Posterior vena cava (tissue), 2 donors: ENCODE results near the gene VIPR1. TPM values are rescaled to one million over a fixed set of nuclear protein-coding genes. Genes with fewer than 3 reads are reported as not detected.

Experiments used
- DNase-seq: peaks from one replicate; pipeline ENCODE4 v3.0.0-alpha.2; 2020; ENCODE audit warnings: low spot score
- intact Hi-C, 2 donors: fragments of 100-400 bp; cut with DNase I; formaldehyde crosslinking; loops; one replicate each; pipeline versions ENCODE4 v1.14.1 to v1.14.2; 2022 to 2023
- total RNA-seq, 2 donors: library from RNA; stranded (reverse); fragmentation: NEBNext Ultra II Directional; extraction: Animal tissue kit (Norgen Biotek cat#: 25700); gene quantifications; one replicate each; pipeline ENCODE4 v1.2.1, GENCODE V29; 2021
- donor health status: DM: yes; HTN: yes; CAD: no.
- donor health status: DM: yes; HTN: yes; CAD: no.

Gene VIPR1
- total RNA-seq, 2 donors from 2014 or later = 1.3 to 2.2 TPM

DNA sequence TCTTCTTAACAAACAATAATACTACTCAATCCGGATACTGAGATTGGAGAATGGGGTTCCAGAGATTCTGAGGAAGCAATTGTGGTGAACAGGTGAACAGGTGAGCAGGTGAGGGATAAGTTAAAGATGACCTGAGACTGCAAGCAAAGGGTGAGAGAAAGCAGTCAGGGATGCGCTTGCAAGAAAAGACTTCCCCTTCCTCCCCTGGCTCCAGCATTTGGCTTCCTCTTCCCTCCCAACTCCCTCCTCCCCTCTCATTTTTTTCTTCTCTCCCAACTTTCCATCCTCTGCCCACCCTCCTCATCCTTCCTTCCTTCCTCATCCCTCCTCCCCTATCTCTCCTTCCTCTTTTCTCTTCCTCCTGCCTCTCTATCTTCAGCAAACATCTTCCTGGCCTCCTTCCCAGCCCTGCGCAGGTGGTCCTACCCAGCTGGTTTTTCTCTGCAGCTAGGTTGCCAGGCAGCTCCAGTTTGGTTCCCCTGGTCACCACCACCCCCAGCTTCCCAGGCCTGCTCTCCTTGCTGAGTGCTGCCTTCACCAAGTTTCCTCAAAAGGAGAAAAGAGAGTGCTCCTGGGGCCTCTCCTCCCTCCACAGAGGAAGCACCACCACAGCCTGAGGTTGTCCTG lies 10.4 kb upstream of the VIPR1 start:
- DNase-seq = peak; percentile 79
- intact Hi-C loops = no loop called here

DNA sequence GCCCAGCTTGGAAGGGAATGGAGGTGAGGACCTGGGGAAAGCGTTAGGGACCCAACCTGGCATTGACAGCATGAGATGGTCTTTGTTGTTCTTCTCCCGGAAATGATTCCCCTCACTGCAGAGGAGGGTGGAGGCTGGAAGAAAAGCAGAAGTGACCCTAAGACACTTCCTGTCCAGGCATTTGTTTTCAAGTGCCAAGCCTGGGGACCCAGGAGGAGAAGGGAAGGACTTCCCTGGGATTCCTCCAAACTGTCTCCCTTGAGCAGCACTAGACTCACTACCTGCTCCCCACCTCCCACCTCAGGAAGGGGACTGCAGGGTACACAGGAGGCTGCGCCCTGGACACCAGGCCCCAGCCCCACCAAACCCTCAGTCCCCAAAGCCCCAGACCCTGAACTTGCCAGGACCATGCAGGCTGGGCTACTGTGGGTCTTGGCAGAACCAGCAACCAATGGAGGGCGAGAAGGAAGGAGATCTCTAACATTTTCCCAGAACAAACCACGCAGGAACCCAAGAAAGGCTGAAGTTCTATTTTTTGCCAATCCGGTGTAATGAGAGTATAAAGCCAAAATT lies 9.8 kb upstream of the VIPR1 start:
- peak; percentile 58 for DNase-seq
- intact Hi-C loops = no loop called here

DNA sequence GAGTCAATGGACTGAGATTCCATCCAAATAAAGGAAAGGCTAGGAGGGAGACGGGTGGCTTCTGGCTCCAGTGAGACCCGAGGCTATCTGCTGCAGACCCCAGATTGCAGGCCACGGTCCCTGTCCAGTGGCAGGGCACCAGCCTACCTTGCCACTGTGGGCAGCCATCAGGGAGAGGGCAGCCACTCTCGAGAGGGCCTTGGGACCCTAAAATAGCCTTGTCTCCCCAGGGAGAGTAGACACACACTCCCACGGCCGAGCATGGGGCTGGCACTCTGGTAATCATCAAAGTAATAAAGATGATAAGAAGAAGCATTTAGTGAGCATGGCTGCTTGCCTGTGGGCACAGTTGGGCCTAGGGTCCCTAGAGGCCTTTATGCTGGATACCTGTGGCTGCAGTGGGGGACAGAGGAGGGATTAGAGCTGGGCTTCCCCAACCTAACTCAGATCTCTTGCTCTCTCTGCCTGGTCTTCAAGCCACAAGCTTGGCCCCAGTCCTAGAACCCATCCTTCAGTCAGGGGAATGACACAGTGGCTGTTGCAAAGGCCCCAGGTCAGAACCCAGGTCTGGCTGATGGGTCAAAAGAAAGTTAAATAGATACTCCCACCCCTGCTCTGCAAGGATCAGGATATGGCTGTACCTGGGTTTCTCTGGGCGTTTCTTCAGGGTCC lies 9.2 kb upstream of the VIPR1 start:
- intact Hi-C loops = no loop called here
- peak; percentile 42 for DNase-seq

DNA sequence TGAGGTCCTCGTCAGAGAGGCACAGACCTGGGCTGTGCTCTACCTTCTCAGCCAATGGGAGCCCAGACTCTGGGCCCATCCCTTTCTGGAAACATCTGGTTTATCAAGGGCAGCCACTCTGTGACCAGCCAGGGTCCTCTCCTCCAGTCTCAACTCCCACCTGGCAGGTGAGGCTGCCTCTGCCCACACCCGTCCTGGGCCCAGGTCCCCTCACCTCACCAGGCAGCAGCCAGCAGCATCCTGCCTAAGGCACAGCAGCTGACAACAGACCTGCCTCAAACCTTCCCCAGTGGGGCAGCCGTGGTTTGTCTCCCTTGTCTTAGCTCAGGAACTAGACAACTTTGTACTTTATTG lies 8.7 kb upstream of the VIPR1 start:
- intact Hi-C loops = no loop called here

DNA sequence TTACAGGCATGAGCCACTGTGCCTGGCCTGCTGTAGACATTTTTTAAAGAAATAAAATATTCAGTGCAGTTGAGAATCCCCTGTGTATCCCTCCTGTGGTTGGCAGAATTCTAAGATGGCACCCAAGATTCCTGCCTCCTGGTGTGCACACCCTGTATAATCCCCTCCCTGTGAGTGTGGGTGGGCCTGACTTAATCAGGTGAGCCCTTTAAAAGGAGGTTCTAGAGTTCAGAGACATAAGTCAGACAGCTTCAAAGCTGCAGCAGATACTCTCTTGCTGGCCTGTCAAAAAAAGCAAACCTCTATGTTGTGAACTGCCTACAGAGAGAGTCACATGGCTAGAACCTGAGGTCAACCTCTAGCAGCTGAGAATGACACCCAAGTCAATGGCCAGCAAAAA lies 7.0 kb upstream of the VIPR1 start:
- intact Hi-C loops = no loop called here

More for the DNA sequence above, 8.7 kb upstream of the VIPR1 start:
- peak; percentile 53 for DNase-seq

DNA sequence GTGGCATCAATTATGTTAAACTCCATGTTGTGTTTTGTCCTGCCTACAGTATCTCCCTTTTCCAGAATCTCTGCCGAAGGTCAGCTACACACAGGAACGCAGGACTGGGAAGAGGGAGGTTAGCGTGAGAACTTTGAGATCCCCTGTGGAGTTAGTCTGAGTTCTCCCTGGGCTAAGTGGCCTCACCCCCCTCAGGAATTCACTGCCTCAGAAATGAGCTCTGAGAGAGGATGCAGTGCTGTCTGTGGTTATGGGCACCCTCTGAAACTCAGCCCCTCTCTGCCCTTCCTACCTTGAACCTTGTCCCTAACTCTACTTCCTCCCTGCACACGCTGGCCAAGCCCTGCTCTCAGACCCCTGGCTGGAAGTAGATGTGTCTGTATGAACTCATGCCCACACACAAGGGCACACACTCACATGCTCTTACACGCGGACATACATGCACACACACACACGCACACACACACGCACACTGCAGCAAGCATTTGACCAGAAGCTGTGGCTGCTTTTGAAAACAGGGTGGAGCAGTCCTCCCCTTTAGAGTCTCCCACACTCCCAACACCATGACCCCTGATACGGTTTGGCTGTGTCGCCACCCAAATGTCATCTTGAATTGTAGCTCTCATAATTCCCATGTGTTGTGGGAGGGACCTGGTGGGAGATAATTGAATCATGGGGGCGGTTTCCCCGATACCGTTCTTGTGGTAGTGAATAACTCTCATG lies 5.3 kb upstream of the VIPR1 start:
- DNase-seq = no peak
- intact Hi-C loops = no loop called here

More for the DNA sequence above, 7.0 kb upstream of the VIPR1 start:
- DNase-seq = no peak

DNA sequence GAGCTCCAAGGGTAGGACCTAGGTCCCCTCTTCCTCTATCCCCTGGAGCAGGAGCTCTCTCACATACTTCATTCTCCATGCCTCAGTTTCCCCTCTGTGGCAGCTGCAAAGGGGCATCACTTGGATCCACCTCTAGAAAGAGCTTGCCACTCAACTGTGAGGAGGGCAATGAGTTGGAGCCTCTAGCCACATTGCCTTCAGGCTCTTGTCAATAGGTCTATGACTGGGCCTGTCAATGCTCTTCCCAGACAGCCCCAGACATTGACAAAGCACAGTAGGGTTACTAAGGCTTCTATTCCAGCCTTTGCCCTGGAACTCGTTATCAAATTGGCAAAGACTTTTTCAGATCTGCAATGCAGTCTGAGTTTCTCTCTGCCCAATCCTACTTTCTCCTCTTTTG lies 4.4 kb upstream of the VIPR1 start:
- intact Hi-C loops = no loop called here

DNA sequence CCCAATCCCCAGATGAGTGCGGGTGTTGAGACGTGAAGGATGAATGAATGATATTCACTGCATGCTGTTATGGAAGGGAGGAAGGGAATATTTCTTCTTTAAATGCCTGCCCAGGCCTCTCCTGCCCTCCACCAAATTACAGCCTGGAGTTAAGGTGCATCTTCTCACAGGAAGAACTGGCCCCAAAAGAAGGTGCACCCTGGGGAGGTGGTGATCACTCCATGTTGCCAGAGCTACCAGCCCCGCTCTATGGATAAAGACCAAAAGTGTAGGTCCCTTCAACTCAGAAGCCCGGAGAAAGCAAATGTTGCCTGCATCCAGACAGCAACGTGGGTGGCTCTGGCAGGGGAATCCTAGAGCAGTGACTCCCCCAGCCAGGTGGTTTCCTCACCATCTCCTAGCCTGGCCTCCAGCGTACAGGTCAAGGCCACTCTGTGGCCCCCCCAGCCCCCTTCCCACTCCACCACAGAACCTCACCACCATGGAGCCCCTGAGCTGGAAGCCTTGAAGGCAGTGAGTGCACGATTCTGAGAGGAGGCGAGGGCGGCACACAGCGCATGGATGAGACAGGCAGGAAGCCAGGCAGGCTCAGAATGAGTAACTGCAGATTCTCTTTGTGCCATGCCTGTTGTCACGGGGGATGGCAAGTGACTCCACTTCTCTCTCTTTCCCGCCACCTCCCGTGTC lies 3.5 kb upstream of the VIPR1 start:
- intact Hi-C loops = no loop called here
- DNase-seq = peak; percentile 58

More for the DNA sequence above, 4.4 kb upstream of the VIPR1 start:
- DNase-seq = no peak

DNA sequence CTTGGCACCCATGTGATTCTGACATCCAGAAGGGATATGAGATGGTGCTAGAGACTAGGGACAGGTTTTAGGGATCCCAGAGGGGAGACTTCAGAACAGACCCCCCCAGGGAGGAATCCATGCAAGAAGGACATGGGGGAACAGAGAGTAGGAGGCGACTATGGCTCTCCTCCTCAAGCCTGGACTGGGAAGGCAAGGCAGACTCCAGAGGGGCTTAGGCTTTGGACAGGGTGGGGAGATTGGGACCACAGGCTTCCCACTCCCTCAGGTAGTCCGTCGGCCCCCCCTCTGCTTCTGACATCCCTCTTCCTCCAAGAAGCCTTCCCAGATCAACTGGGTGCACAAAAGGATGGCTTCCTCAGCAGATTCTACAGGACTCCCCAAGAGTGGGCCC lies 3.0 kb upstream of the VIPR1 start:
- peak; percentile 47 for DNase-seq
- intact Hi-C loops = no loop called here

DNA sequence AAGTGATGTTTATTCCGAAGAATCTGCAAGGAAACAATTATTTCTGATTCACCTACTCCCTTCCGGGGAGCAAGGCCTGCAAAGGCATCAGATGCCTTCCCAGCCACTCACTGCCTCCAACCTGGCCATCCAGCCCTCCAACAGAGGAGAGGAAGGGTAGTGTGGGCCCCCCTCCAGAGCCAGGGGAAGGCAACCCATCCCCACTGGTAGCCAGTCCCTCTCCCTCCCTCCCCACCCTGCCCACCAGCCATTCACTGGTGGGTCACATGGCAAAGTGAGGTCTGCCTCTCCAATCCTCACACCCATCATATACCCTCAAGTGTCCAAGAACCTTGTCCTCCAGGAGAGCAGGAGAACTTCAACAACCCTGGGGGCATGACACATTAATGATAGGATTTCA lies 2.4 kb upstream of the VIPR1 start:
- peak; percentile 42 for DNase-seq
- intact Hi-C loops = no loop called here

DNA sequence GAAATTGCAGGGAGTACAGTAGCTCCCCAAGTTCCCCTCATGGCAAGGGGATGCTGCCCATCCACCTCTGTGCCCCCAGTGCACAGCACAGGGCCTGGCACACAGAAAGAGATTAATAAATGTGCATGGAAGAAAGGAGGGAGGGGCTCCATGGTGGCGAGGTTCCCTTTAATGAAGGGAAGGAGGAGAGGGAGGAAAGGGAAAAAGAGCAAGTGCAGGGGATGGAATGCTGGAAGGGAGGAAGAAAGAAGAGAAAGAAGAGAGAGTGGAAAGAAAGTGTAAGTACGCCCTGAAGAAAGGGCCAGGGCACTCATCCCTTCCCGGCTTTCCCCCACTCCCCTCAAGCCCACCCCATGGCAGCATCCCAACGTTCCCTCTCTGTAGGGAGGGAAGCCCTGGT lies 1.5 kb upstream of the VIPR1 start:
- intact Hi-C loops = no loop called here
- no peak for DNase-seq

DNA sequence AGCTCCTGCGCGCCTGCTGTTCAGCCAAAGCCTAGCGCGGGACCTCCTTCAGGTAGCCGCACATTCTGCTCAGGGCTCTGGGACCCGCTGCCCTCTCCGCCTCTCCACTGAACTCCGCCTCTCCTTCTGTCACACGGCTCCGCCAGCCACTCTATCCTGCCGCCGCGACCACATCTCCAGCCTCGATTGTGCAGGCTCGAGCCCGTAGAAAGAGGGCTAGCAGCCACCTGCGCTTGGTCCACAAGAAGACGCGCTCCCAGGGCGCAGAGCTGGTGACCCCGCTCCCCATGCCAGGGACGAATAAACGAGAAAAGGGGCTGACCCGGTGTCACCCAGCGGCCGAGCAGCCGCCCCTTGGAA lies 1.1 kb upstream of the VIPR1 start:
- peak; percentile 74 for DNase-seq
- intact Hi-C loops = no loop called here

DNA sequence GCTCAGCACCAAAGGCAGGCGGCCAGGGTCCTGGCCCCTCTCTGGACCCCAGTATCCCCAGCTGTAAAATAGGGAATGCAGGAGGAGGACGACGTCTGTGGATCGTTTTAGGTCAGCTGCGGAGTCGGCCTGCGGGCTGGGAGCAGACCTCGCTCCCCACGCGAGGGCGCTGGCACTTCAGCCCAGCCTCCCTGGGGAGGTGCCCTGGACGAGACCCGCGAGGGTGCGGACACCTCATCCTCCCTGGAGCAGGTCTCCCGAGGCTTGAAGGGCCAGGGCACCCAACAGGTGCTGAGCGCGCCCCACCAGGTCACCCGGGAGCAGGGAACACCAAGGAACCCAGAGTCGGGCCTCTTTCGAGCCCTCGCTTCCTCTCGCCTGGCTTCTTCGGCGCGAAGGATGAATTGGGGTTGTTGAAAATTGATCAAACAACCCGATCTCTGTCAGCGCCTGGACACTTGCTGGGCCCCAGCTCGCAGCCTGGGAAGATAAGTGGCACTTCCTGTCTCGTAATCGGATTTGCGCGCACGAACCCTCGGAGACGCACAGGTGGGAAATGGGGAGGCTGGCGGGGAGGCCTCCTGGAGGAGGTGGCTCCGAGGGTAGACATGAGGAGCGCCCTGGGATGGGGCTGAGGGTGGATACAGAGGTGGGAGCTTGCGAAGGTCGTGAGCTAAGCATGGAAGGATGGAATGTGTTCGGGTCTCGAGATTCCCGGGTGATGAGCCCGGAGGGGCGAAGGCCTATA lies 588 bp upstream of the VIPR1 start:
- DNase-seq = peak; percentile 83
- intact Hi-C loops = no loop called here

DNA sequence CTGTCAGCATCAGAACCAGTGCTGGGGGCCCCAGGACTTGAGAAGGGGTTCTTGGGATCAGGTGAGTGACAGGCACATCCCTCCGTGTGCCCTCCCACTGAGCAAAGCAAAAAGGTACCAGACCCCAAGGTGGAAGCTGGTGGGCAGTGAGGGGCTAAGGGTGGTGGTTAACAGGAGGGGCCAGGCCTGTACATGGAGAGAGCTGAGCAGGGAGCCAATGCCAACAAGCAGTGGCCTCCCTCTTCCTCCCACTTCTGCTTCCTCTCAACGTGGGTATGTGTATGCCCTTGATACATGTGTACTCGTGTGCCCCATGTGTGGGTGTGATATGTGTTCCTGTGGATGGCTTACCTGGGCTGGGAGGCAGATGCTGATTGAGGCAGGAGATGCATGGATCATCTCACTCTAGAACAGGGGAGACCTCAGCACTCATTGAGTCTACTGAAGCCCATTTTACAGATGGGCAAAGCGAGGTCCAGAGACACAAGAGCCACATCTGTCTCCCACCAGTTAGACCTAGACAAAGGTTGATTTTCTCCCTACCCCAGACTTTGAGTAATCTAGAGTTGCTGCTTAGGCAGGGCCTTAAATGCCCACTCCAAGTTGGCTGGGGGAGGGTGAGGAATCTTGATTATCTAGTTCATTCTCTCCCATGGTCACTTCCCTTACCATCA lies 945 bp downstream of the VIPR1 start:
- peak; percentile 28 for DNase-seq
- intact Hi-C loops = no loop called here

DNA sequence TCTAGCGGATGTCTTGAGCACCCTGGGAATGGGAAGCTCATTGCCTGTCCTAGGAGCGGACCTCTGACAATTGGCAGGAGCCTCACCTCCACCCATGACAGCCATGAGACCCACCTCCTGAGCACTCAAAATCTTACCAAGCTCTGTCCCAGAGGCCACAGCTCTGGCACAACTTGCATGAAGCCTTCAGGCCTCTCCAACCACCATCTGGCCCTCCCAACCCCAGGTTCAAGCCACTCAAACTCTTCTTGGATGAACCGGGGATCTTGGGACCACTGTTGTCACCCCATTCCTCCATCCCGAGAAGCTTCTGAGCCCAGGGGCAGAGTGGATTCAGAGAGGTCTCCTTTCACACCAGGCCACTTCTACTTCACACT lies 1.5 kb downstream of the VIPR1 start:
- intact Hi-C loops = no loop called here
- DNase-seq = peak; percentile 31

DNA sequence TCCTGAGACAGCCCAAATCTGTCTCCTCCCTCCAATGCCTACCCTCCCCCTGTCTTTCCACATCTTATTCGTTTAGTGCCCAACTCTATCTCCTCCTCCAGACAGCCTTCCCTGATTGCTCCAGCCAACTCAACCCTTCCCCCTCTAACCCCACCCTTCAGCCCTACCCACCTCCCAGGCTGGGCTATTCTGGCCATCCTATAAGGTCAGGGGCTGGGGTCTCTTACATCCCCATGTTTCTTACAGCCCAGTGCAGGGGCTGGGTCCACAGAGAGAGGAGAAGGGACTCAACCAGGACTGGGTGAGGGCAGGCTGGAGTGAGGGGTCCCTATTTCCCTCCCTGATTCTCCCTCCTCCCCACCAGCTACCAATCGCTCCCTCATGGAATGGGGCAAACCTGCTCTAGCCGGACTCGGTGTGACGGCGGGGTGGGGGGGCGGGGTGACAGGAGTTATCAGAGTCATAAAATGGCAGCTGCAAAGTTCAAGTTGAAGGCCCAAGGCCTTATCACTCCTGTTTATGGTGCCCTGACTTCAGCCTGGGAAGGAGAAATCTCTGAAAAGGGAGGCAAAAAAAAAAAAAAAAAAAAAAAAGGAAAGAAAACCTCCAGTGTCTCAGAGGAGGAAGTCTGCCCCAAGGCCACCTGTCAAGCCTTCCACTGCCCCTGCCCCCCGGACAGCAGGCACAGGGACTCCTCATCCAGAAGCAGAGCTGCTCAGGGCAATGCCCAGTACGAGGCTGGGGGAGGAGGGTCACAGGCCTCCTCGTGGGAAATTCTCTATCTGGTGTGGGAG lies 2.1 kb downstream of the VIPR1 start:
- DNase-seq = peak; percentile 57
- intact Hi-C loops = no loop called here

DNA sequence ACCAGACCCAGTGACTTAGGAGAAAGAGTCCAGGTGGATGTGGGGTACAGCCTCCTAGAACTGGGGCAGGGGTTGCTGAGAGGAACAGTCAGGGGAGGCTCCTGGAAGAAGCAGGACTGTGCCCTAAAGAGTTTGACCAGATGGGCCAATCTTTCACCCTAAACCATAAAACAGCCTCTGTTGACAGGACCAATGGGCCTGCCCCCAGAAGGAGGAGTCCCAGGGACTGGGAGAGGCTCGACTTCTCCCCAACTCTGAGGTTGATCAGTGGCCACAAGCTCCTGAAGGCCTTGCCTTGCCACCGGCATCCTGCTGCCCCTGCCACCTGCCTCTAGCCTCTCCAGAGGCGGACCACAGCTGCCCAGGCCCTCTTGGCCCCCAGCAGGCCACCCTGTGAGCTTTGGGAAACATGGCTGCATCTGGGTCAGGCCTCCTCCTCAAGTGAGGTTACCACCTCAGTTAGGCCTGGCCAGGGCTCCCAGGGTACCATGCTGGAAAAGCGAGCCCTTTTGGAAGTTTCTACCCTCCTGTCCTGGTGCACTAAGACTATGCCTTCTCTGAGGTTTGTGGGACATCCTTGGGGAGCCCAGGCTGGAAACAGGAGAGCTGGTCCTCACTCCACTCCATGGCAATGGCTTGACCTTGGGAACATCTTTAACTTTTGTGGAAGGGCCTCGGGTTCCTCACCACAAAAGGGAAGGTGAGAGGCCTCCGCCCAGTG lies 2.8 kb downstream of the VIPR1 start:
- intact Hi-C loops = no loop called here
- DNase-seq = peak; percentile 61
